C4-2B (cell line): Measurements from ENCODE around the gene CDK3.
"Not testable (repeated sequence)": the region's sequence is repeated elsewhere in the genome, so short reads cannot be mapped to it uniquely, and the experiment has no call there.

ENCODE experiments used
- ZFX ChIP-seq: fragments of 450-650 bp; IDR thresholded peaks from 2 replicates; pipeline ENCODE4 v1.6.1; 2017
- TF ChIP-seq, protein P1 (sequence below): fragments of 450-650 bp; conservative IDR thresholded peaks from 2 replicates; pipeline ENCODE4 v1.5.1; 2017; ENCODE audit warnings: mild to moderate bottlenecking

DNA sequence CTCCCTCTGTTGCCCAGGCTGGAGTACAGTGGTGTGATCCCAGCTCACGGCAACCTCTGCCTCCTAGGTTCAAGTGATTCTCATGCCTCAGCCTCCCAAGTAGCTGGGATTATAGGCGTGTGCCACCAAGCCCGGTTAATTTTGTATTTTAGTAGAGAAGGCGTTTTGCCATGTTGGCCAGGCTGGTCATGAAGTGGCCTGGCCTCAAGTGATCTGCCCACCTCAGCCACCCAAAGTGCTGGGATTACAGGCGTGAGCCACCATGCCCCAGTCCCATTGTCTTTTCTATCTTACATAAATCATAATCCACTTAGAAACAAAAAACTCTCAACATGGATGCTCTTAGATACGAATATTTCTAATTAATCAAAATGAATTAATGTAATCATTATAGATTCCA, 25.5 kb upstream of the CDK3 start:
- TF ChIP-seq, protein P1, sequence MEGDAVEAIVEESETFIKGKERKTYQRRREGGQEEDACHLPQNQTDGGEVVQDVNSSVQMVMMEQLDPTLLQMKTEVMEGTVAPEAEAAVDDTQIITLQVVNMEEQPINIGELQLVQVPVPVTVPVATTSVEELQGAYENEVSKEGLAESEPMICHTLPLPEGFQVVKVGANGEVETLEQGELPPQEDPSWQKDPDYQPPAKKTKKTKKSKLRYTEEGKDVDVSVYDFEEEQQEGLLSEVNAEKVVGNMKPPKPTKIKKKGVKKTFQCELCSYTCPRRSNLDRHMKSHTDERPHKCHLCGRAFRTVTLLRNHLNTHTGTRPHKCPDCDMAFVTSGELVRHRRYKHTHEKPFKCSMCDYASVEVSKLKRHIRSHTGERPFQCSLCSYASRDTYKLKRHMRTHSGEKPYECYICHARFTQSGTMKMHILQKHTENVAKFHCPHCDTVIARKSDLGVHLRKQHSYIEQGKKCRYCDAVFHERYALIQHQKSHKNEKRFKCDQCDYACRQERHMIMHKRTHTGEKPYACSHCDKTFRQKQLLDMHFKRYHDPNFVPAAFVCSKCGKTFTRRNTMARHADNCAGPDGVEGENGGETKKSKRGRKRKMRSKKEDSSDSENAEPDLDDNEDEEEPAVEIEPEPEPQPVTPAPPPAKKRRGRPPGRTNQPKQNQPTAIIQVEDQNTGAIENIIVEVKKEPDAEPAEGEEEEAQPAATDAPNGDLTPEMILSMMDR, result not testable (repeated sequence)
- not testable (repeated sequence) for TF ChIP-seq ZFX
